GM12891 (cell line): Measurements from ENCODE around the gene ENTPD5.

Source experiments
- POLR2A ChIP-seq: IDR thresholded peaks from 2 replicates; pipeline ENCODE4 v1.6.1; 2011; ENCODE audit warnings: low read depth, low read length, control low read depth
- POLR2AphosphoS5 ChIP-seq: IDR thresholded peaks from 2 replicates; pipeline ENCODE4 v1.6.1; 2011; ENCODE audit warnings: low read depth, low read length, control low read depth
- SPI1 ChIP-seq: IDR thresholded peaks from 2 replicates; pipeline ENCODE4 v1.6.1; 2011; ENCODE audit warnings: low read depth, low read length, control low read depth

GRCh38 chr14:74064426-74064825, 45.3 kb upstream of the ENTPD5 start:
- TF ChIP-seq POLR2AphosphoS5 (no peak), SPI1 (no peak), POLR2A (no peak)
